Body of pancreas (tissue), 4 donors: ENCODE measurements around the gene CENPL.

ENCODE experiments used
- CTCF ChIP-seq, 7 experiments: fragments of 450-650 bp in 4 of 7; fragments of 200-600 bp in 3 of 7; sonication (generic) in 3 of 7; IDR thresholded peaks; one replicate each; pipeline ENCODE4 v1.5.1; 2016 to 2019; ENCODE audit warnings: antibody characterized with exemption in 7 of 7
- POLR2A ChIP-seq, 3 donors: fragments of 450-650 bp; IDR thresholded peaks; one replicate each; pipeline ENCODE4 v1.6.1; 2016; ENCODE audit warnings: antibody characterized with exemption in 3 of 3, mild to moderate bottlenecking in 2 of 3

DNA sequence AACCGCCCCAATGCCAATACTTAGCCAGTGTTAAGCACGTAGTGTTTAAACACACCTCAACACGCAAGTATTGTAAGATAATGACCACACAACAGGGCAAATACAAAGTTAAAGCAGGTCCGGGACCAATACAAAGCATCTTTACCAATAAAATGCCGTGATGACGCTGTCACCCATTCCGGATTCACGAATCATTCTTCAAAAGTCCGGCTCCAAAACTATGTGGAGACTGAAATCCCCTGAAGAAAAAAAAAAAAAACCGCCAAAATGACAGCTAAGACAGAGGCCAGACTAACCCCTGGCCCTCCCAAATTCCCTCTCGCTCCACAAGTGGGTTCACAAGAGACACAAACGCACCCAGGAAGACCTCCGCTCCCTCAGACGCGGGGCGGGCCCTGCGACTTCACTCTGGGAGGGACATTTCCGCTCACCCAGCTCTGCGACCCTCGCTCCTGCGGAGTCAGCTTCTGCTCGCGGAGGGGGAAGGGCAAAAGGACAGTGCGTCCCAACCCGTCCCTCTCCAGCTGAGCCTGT, 835 bp downstream of the CENPL start:
- TF ChIP-seq CTCF (IDR thresholded peaks at IDR 0.05) = no peak
- TF ChIP-seq POLR2A (IDR thresholded peaks at IDR 0.05) = no peak
